GM19025 (cell line): ENCODE data around the gene LAS1L.
"Not testable (repeated sequence)": the region's sequence is repeated elsewhere in the genome, so short reads cannot be mapped to it uniquely, and the experiment has no call there.

ENCODE experiments used
- ATAC-seq: cut with Tn5 transposase; IDR thresholded peaks from one replicate; pipeline ENCODE4 v1.9.1; 2021; ENCODE audit warnings: mild to moderate bottlenecking, low read depth, moderate library complexity; ENCODE audit not compliant: unreplicated experiment

The LAS1L gene

GRCh38 chrX:65519530-65519929 is 15.1 kb downstream of the LAS1L start:
- not testable (repeated sequence) for ATAC-seq

- not testable (repeated sequence) for ATAC-seq
Observed at GRCh38 chrX:65518980-65519379, 15.6 kb downstream of the LAS1L start.

GRCh38 chrX:65517923-65518322 is 16.7 kb downstream of the LAS1L start:
- ATAC-seq: no peak

GRCh38 chrX:65516756-65517155 is 17.8 kb downstream of the LAS1L start:
- ATAC-seq: no peak

- no peak for ATAC-seq
Observed at GRCh38 chrX:65513610-65514009, 21.0 kb downstream of the LAS1L start.

- no peak for ATAC-seq
Observed at GRCh38 chrX:65509400-65509799, 25.2 kb downstream of the LAS1L start.

- no peak for ATAC-seq
Observed at GRCh38 chrX:65508851-65509250, 25.7 kb downstream of the LAS1L start.

GRCh38 chrX:65502618-65503017 is 32.0 kb downstream of the LAS1L start:
- ATAC-seq: no peak

- ATAC-seq: no peak
Observed at GRCh38 chrX:65493431-65493830, 41.2 kb downstream of the LAS1L start.

- no peak for ATAC-seq
Observed at GRCh38 chrX:65491620-65492019, 43.0 kb downstream of the LAS1L start.

GRCh38 chrX:65488495-65488894 is 46.1 kb downstream of the LAS1L start:
- ATAC-seq: no peak

GRCh38 chrX:65480960-65481359 is 53.6 kb downstream of the LAS1L start:
- no peak for ATAC-seq

- ATAC-seq: not testable (repeated sequence)
Observed at GRCh38 chrX:65479102-65479501, 55.5 kb downstream of the LAS1L start.

- no peak for ATAC-seq
Observed at GRCh38 chrX:65476564-65476963, 58.0 kb downstream of the LAS1L start.

- ATAC-seq: no peak
Observed at GRCh38 chrX:65463550-65463949, 71.0 kb downstream of the LAS1L start.
